HG03432 (cell line): ENCODE results near the gene COA5.
"Not testable (repeated sequence)": the region's sequence is repeated elsewhere in the genome, so short reads cannot be mapped to it uniquely, and the experiment has no call there.

Experiments used
- ATAC-seq: cut with Tn5 transposase; IDR thresholded peaks from one replicate; pipeline ENCODE4 v1.9.1; 2021; ENCODE audit warnings: mild to moderate bottlenecking, moderate library complexity; ENCODE audit not compliant: unreplicated experiment

The COA5 gene

GRCh38 chr2:98607104-98607503 is 1.2 kb downstream of the COA5 start:
- ATAC-seq = no peak

- no peak for ATAC-seq
These were observed 1.9 kb downstream of the COA5 start for GRCh38 chr2:98606431-98606830.

DNA sequence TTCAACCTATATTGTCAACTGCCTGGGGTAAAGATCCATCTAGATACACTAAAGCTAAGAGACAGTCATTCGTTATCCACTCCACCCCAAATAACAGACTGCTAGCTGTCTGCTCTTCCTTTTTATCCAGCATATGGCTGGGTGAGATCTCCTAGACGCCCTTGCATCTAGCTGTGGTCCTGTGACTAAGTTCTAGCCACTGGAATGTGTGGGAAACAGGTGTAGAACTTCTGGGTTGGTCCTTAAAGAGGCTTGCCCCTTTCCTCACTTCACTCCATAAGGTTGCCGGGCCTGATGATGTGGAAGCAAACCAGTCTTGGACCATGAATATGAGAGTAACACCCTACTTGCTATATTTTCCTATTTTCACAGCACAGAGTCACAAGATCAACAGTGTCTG is 3.2 kb downstream of the COA5 start:
- ATAC-seq = no peak

GRCh38 chr2:98604547-98604946 is 3.8 kb downstream of the COA5 start:
- ATAC-seq = no peak

GRCh38 chr2:98601532-98602132 is 6.7 kb downstream of the COA5 start:
- peak; percentile 75 for ATAC-seq

DNA sequence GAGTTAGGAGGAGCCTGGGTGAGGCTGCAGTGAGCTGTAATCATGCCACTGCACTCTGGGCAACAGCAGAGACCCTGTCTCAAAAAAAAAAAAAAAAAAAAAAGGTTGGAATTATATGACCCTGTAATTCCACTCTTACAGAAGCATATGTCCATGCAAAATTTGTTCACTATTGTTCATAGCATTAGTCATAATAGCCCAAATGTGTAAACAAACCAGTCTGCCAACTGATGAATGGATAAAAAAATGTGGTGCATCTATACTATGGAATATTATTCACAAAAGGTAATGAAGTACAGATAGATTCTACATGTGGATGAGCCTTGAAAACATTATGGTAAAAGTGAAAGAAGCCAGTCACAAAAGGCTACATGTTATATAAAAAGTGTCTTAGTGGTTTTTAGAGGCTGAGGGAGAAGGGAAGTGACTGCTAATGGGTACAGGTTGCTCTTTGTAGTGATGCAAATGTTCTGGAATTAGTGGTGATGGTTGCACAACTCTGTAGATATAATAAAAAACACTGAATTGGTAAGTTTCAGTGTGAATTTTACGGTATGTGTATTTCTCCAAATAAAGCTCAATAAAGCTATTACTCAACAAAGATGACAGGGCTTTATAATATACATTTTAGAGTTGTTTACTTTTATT is 9.4 kb downstream of the COA5 start:
- no peak for ATAC-seq

DNA sequence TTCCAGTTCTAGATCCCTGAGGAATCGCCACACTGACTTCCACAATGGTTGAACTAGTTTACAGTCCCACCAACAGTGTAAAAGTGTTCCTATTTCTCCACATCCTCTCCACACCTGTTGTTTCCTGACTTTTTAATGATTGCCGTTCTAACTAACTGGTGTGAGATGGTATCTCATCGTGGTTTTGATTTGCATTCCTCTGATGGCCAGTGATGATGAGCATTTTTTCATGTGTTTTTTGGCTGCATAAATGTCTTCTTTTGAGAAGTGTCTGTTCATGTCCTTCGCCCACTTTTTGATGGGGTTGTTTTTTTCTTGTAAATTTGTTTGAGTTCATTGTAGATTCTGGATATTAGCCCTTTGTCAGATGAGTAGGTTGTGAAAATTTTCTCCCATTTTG is 13.6 kb downstream of the COA5 start:
- ATAC-seq = not testable (repeated sequence)

DNA sequence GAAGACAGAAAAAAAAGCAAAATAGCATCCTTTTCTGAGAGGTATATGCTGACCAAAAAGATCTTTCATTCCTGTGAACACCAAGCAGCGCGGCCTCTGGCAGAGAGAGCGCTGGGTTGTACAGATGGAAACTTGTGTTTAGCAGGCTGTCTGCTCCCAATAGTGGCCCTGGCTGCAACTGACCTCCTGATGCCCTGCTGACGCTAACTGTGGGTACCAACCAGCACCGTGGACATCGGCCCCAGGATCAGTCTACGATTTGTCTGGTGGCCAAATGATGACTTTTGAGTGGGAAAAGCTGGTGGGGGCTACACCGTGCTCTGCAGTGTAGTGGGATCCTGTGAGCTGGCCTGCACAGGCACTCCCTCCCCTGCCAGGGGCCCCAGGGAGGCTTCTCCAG is 15.7 kb downstream of the COA5 start:
- ATAC-seq = no peak

DNA sequence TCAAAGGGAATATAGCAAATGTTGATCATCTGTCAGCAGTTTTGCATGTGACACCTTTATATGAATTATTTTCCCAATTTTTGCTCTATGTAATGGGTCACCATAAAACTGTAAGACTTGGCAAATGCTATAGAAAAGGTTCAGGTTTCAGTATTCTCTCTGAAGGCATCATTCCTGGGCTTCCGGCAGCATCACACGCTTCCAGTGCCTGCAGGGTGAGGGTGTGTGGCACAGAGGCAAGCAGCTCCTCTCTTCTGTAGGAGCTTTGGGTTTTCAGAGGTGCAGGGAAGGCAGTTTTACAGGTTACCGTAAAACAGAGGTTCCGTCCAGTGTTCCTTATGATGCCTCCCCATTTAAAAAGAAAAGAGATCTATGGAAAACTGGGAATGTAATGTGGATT is 18.8 kb downstream of the COA5 start:
- ATAC-seq = no peak

GRCh38 chr2:98588880-98589431 is 19.4 kb downstream of the COA5 start:
- no peak for ATAC-seq

DNA sequence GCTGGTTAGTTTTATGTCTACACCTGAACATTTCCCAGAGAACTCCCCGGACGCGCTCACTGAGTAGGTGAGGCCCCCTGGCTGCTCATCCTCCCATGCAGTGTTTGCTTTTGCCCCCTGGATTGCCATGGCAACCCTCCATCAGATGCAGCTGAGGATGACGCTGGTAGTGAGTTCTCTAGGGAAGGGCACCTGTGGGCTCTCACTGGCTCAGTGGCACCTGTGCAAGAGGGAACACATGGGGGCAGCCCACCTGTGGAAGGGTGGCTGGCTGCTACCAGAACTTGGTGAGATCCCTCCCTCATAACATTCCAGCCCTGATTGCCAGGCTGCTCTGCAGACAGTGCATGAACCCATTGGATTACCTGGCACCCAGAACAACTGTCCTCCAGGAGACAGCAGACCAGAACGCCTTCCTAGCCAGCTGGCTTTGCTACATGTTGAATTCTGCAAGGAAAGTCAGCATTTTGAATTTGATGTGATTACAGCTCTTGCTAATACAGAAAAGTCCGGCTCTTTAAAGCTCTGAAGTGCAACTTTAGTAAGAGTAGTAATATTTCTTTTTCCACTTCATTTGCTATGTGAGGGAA is 21.7 kb downstream of the COA5 start:
- ATAC-seq = no peak

- ATAC-seq = no peak
These were observed 22.9 kb downstream of the COA5 start for GRCh38 chr2:98585386-98585785.

DNA sequence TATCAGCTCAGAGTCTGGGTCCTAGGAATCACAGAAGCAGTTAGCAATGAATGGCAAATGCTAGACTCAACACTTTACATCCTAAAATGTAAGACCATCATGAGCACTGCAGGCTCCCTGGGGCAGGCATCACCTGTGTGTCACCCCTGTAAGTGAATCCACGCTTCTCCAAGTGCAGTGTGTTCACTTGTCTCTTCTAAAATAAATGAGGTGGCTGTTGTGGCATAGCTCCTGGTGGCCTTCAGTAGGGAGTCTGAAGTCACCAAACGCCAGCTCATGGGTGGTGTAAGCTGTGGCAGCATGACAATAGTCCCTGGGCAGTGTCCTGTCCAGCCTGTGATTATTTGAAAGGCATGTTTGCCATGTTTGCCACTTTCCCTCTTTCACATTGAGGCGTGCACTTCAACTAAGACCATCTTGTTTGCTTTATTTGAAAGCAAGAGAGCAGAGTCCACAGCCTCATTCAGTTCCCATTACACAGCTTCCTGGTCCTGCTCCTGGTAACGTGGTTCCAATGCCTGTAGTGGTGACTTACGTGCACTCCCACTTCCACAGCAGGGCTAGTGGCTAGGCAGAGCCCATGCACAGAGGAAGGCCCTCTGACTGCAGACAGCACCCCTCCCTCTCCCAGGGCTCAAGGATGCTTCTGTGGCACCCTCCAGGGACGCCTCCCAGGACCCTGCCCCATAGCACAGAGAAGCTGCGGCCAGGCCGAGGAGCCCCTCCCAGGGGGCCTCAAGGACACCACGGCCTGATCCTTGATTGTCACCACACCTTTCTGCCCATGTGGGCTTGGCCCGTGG is 24.3 kb downstream of the COA5 start:
- no peak for ATAC-seq

GRCh38 chr2:98583276-98583675 is 25.0 kb downstream of the COA5 start:
- no peak for ATAC-seq

DNA sequence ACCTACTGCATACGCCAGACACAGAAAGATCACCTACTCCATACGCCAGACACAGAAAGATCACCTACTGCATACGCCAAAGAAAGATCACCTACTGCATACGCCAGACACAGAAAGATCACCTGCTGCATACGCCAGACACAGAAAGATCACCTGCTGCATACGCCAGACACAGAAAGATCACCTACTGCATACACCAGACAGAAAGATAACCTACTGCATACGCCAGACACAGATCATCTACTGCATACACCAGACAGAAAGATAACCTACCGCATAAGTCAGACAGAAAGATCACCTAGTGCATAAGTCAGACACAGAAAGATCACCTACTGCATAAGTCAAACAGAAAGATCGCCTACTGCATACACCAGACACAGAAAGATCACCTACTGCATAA is 25.8 kb downstream of the COA5 start:
- ATAC-seq = no peak

- no peak for ATAC-seq
These were observed 27.5 kb downstream of the COA5 start for GRCh38 chr2:98580656-98581284.

DNA sequence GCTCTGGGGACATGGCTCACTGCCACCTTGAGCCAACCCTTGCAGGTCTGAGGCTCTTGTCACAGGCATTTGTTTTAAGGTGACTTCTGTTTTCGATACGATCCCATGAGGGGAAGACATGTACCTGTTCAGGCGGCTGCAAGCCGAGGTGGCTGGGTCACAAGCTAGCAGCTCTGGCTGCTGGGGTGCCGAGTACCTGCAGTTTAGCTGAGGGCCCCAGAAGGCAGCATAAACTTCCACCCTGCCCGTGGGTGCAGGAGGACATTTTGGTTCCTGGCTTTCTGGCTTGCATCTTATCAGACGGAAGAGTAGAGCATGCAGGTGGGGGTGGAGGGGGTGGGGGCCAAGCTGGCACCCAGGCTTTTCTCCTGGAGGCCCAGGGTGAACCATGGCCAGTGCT is 28.4 kb downstream of the COA5 start:
- no peak for ATAC-seq

DNA sequence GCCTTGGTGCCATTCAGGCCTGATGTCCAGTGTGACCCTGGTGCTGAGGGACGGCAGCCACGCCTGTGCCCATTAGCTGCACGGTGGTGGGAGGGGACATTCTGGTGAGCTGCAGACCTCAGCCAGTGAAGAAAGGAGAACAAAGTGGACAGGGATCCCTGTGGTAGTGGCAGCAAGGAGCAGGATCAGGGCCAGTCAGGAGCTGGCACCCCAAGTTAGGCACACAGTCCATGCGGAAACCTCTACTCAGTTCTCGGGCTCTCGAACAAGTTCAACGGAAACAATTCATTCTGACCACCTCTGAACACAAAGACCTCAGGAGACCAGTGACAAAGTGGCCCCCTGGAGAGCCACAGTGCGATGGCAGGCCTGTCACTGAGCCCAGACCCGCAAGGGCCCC is 30.1 kb downstream of the COA5 start:
- no peak for ATAC-seq

DNA sequence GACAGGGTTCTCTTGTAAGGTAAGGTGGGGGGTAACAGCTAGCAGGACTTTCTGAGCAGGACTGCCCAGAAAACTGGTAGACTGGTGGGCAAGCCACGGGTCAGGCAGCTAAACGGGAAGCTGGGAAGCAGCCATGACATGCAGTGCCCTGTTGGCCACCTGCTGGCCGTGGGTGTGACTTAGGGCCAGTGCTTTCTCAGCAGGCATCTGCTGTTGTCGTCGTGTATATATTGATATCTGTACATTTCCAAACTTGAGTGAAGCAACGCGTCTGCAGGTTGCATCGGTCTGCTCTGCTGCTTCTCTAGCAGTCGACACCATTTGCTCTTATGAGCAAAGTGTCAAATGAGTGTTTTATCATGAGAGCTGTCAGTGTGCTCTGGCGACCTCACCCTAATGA is 31.0 kb downstream of the COA5 start:
- no peak for ATAC-seq

DNA sequence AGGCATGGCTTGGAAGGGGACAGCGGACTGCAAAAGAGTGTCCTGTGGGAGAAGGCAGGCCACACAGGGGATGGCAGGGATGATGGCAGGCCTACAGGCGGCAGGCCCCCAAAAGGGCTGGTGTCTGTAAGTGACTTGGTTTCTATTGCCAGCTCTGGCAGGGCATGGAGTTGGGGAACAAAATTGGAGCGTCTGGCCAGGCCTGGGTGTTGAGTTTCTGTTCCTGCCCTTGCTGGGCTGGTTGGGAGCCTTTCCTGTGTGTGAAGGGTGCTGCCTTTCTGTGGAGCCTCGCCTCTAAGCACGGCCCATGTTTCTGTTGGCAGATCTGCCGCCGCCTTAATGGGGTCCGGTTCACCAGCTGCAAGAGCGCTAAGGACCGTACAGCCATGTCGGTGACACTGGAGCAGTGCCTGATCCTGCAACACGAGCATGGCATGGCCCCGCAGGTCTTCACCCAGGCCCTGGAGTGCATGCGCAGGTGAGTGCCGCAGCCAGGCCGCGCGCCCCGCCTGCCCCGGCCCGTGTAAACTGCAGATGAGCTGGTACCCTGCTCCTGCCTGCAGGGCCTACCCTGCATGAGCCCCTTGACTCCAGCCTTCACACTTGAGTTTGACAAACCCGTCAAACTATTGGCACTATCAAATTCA is 31.5 kb downstream of the COA5 start:
- no peak for ATAC-seq

DNA sequence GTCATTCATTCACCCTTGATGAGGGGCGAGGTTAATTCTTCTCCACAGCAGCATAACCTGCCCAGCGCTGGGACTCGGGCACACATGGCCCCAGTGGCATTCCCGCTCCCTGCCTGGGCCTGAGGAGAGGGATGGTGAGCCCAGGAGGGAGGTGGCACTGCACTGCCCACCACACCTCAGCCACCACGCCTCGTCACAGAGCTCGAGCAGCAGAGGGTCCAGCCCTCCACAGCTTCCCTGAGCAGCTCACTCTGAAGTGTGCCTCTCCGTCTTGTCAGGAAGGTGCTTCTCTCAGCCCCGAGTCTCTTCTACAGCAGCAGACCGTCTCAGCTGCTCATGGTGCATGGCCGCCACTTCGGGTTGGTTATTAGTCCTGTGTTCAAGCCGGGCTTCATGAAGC is 34.9 kb downstream of the COA5 start:
- no peak for ATAC-seq
